Epidermal melanocyte (primary cell): ENCODE data around the gene LIMD2.
"Not testable (repeated sequence)": the region's sequence is repeated elsewhere in the genome, so short reads cannot be mapped to it uniquely, and the experiment has no call there.

Source experiments
- DNase-seq: peaks from one replicate; pipeline ENCODE4 v3.0.0; 2011; ENCODE audit warnings: low spot score; ENCODE audit not compliant: insufficient read length

Gene LIMD2

DNA sequence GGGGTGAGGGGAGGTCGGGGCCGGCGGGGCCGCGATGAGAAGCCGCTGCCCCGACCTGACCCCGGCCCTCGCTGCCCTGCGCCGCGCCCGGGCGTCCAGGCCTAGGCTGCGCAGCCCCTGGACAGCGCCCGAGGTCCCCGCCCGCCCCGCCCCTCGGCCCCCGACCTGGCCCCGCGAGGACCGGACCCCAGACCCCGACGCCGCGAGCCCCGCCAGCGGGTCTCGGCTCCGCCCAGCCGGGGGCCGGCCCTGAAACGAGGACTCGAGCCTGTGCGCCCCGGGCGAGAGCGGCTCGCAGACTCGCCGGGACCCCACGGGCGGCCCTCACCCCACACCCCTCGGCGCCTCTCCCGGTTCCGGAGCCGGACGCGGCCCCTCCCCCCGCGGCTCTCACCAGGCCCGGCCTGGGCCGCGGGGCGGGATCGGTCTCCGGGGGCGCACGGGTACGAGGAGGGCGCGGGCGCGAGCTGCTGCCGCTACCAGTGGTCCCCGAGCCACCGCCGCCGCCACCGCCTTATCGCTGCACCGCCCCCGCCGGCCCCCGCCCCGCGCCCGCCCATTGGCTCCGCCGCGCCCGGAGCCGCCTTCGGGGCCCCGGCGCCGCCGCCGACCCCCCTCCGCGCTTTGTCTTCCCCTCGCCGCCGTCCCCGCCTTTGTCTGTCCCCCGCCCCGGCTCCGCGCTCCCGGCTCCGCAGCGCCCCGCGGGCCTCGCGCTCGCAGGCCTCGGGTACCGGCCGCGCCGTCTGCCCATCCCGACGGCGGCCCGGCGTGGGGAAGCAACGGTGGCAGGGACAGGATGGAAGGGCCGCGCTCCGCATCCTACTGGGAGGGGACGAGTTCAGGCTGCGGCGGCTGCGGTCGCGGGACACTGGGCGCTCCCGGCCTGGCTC lies at the start of gene LIMD2:
Gene LIMD2, minus strand, starts transcription at position 488 of the 890 bp plus-strand sequence. CDS start 827 bp downstream, outside the sequence.
- DNase-seq = no peak

DNA sequence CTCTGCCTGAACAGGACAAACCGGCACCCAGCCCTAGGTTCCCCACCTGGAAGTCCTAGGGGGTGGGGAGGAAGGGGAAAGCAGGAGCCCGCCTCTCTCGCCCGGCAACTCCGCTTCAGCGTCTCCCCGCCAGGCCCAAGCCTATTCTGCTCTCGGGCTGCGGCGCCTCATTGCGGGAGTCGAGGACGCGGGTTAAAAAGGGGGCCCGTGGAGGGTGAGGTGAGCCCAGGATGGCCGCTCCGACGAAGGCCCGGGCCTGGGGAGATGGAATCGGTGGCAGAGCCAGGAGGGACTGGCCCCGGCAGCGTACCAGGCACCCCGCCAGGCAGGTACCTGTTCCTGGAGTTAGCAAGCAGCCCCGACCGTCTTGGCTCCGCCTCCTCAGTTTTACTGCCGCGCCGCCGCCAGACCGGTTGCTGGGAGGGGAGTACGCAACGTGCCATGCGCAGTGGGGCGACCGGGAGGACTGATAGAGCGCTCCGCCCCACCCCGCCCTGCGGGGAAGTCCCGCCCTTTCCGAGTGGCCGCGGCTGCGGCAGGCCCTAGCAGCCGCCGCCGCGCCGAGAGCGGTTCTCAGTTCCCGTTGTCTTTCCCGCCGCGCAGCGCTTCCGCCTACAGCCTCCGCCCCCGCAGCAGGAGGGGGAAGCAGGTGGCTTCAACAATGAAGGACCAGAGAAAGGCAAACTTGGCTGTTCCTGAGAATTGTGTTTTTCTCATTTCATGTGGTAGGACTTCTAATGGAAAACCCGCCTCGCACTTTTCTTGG lies 41.7 kb upstream of the LIMD2 start, which contains the start of gene STRADA:
Gene STRADA, minus strand, starts transcription at position 392 of the 766 bp plus-strand sequence. CDS start 13,430 bp downstream, outside the sequence.
- peak; percentile 86 for DNase-seq

- no peak for DNase-seq
These were observed 41.1 kb upstream of the LIMD2 start for GRCh38 chr17:63741143-63741407.

DNA sequence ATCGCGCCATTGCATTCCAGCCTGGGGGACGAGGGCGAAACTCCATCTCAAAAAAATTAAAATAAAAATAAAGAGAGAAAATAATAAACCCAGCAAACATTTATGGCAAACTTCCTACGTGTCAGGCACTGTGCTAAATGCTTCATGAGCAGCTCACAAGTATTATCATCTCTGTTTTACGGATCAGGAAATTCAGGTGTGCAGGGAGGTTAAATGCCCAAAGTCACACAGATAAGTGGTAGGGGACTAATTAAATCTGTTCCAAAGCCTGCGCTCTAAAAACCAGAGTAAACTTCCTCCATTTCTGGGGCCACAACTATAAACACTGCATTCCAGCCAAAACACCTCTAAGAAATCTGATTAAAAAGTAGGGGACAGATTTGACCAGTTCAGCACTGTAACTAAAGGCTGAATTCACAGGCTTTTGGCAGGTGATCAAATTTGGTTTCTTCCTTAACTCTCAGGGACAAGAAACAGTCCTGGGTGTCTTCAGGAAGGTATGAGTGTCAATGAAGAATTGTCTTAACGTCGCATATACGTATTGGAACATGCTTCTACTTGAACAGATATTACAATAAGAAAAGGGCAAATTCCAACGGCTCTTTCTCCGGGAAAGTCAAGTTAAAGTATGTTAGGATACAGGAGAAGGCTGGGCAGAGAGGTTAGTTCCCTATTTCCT lies 40.7 kb upstream of the LIMD2 start:
- no peak for DNase-seq

- no peak for DNase-seq
These were observed 35.8 kb upstream of the LIMD2 start for GRCh38 chr17:63735691-63736090.

GRCh38 chr17:63722403-63722802 lies 22.5 kb upstream of the LIMD2 start:
- DNase-seq = no peak

DNA sequence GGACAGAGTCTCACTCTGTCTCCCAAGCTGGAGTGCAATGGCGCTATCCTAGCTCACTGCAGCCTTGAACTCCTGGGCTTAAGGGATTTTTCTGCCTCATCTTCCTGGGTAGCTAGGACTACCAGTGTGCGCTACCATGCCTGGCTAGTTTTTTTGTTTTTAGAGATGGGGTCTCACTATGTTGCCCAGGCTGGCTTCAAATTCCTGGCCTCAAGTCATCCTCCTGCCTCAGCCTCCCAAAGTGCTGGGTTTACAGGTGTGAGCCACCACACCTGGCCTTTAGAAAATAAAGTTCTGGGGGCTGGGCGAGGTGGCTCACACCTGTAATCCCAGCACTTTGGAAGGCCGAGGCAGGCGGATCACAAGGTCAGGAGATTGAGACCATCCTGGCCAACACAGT lies 20.3 kb upstream of the LIMD2 start:
- not testable (repeated sequence) for DNase-seq

DNA sequence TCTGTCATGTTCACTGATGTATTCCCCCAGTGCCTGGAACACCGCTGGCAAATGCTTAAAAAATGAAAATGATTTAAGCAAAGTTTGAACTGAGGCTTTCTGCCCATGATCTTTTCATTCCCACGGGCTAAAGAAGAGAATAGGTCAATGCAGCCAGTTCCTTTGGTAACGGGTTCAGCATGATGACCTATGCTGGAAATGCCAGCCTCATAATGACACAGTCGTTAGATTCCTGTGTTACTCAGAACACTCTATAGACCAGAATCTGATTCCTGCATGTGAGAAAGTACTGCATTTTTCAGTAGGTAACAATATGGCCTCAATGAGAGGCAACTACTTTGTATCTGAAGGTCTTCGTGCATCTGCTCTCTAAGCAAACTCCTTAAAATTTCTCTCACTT lies 19.1 kb upstream of the LIMD2 start:
- DNase-seq = no peak

DNA sequence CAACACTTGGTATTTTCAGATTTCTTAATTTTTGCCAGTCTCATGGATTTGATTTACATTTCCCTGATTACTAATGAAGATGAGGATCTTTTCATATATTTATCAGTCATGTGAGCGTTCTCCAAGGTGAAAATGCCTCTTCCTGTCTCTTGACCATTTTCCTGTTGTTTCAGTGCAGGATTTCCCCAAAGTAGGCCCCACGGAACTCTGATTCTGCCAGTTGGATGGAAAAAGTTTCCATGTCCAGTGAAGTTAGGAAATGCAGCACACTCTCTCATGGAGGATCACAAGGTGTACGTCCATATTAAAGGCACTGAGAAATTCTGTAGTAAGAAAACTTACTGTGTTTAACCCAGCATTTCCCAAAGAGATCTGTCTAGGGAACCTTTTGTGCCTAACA lies 16.5 kb upstream of the LIMD2 start:
- no peak for DNase-seq

DNA sequence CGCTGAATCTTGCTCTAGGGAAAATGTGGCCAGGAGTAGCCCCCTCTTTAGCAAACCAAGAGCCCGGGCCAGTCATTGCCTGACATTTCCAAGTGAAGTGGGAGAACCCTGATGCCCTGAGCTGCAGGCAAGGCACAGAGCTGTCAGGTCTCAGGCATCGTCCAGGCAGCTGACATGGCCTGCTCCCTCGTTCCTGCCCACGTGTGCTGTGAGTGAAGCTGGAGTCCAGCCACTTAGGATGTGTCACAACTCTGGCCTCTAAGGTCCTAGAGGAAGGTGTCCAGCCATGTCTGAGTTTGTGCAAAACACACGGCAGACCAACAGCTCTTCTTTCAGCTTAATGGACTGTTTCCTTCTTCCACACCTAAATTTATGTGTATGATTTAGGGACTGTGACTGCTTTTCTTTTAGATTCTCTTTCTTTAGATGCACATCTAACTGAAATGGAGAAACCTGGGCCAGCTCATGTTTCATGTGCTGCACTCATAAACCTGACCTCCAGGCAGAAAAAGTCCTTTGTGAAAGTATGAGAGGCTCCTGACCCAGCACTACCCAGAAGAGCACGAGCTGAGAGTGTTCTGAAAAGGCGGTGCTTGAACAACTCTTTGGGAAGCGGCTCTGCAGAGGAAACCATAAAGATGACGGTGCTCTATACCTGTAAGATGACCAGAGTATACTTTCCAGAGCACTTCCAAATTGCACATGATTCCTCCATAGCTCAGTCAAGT lies 14.8 kb upstream of the LIMD2 start:
- DNase-seq = no peak

DNA sequence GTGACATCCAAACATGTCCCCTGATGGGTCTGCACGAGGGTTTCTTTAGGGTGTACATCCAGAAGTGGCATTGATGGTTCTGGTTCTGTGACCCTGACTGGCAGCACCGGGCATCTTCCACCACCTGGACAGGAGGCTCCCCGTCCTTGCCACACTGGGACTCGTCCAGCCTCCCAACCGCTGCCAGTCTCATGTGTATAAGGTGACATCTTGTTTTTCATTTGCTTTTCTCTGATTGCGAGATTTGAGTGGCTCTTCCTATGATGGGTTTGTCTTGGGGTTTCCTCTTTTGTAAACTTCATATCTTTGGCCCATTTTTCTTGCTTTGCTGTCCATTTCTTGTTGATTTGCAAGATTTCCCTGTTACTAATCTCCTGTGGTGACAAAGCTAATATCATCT lies 9.2 kb upstream of the LIMD2 start:
- DNase-seq = no peak

- DNase-seq = no peak
These were observed 7.2 kb upstream of the LIMD2 start for GRCh38 chr17:63707151-63707550.

DNA sequence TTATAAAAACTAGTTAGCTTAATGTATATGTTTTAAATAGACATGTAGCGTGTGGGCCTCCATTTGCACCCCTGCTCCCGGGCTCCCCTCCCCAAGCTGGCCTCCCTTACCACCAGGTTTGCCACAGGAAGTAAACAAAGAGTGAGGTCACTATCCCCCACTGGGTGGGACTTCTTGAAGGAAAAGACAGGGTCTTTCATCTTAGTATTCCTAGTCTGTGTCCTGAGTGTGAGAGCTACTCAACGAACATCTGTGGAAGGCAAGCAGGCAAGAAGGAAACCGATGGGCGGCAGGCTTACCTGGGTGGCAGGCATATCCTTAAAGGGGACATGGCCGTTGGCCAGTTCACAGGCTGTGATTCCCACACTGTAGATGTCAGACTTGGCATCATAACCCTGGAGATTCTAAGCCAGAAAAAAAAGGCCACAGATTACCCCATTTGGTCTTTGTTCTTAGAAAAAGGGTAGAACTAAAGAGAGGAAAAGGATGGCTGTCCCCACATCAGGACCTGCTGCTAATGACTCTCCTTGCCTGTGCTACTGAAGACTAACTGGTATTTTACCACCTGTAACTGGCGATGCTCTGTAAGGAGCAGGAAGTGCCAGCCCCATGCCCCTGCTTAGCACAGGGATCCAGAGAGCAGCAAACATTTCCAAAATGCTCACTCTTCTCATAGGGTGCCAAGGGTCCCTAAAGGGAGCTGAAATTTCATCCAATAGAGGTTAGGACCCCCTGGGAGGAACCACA lies 6.6 kb upstream of the LIMD2 start:
- no peak for DNase-seq

GRCh38 chr17:63705657-63706056 lies 5.7 kb upstream of the LIMD2 start:
- DNase-seq = no peak

- DNase-seq = no peak
These were observed 4.9 kb upstream of the LIMD2 start for GRCh38 chr17:63704836-63705235.

DNA sequence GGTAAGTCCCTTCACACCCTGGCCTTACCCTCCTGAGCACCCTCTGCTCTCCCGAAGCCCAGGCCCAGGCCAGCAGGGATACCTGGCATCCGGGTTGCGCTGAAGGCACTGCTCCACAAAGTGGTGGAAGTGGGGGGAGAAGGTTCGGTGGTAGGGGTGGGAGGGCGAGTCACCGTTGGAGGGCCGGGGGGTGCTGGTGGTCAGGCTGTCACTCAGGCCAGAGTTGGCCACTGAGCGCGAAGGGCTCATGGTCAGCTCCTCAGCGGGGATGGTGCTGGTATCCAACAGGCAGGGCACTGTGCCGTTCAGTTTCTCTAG lies 4.3 kb upstream of the LIMD2 start:
- DNase-seq = no peak

DNA sequence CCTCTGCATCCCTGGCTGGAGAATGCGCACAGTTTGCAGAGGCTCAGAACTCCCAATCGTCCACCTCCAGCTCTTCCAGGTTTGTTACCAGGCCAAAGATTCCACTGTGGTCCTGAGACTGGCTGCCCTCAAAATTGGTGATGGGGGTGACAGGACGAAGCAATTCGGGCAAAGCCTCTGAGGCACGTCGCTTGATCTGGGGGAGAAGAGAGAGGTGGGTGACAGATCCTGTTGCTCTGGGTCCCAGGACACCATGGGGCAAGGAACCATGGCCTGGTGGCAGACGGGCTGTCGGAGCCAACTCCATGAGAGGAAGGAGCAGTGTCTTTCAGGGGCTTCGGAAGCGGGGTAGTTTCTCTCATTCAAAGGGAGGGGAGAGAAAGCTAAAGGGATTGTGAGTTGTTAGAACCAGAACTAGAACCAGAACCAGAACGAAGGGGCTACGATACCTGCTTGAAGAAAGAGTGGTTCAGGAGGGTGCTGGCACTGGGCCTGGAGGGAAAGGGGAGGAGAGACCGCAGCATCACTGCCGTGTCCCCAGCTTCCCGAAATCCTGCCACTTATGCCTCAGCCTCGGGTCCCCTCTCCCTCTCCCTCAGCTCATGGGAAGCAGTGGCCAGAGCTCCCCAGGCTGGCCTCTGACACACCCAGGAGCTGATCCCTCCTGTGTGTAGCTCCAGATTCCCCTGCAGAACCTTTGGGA lies 3.8 kb upstream of the LIMD2 start:
- DNase-seq = no peak

GRCh38 chr17:63703029-63703428 lies 3.1 kb upstream of the LIMD2 start:
- DNase-seq = no peak

- DNase-seq = no peak
These were observed 2.7 kb upstream of the LIMD2 start for GRCh38 chr17:63702721-63703015.
